ENCODE data around the gene CDK2AP2. TPM values are rescaled to one million over a fixed set of nuclear protein-coding genes. Genes with fewer than 3 reads are reported as not detected.

Gene CDK2AP2
- total and polyA plus RNA-seq, 9 of the 15 experiments (the other 6 are each of a cell fraction or from before 2014, with no cell fraction given): 4.4 to 47.4 (median 21.7) TPM

- Histone ChIP-seq H3K79me2 (ENCODE audit: control insufficient read depth, insufficient read depth, low read length) (no peaks in the 10 kb centered on the region), H2AFZ (ENCODE audit: low read depth, low read length) (no peak overlapping the region), H3K27ac (ENCODE audit: extremely low read depth, low read depth, low read length) (no peak overlapping the region), H3K9ac (ENCODE audit: insufficient read depth in 1 of 2, low read depth in 2 of 2, low read length in 2 of 2) (no peak overlapping the region), H4K20me1 (replicated peaks; ENCODE audit: control insufficient read depth, insufficient read depth, low read length) (0 out of 2 replicates have a peak, but pooled peaks cover 4% of the 10 kb centered on the region), H3K4me2 (ENCODE audit: insufficient read depth, low read length) (no peak overlapping the region), H3K4me1 (replicated peaks in 1 of 2; ENCODE audit: control insufficient read depth in 2 of 2, insufficient read depth in 2 of 2, low read length in 2 of 2) (peaks cover under 1 to 5% of the 10 kb centered on the region in 2 experiments; a peak in 4 of 5 replicates), H3K27me3 (ENCODE audit: control insufficient read depth in 2 of 2, insufficient read depth in 2 of 2, low read length in 2 of 2) (peaks cover 7 to 16% of the 10 kb centered on the region in 2 experiments; a peak in 3 of 5 replicates), H3K9me3 (replicated peaks; ENCODE audit: control insufficient read depth, insufficient read depth, low read depth, low read length) (no peaks in the 10 kb centered on the region), H3K4me3 (no peak overlapping the region), H3K36me3 (ENCODE audit: control insufficient read depth, insufficient read depth, low read length) (no peaks in the 10 kb centered on the region), H3K9me1 (ENCODE audit: control insufficient read depth, insufficient read depth, low read length) (no peaks in the 10 kb centered on the region)
- ChIA-PET POLR2A (interaction anchor here (0.6 to 1.2 kb wide), 2 partner anchors 23 to 245 kb away, joined by 3 read pairs; no protein-coding TSS in a partner anchor), CTCF (ENCODE audit: low intra/inter-chr PET ratio) (no interaction called here)
- no peak for FAIRE-seq
- intact Hi-C loops (cut with micrococcal nuclease) (no loop called here), in situ Hi-C loops (cut with MboI) (no loop called here)
- WGBS (ENCODE audit: insufficient coverage, low coverage, missing lambda C conversion rate): 5% methylated on average over 7 of the region's 7 CpGs
- ATAC-seq: no peak
- DNase-seq (ENCODE audit: extremely low read depth in 1 of 4, low spot score in 3 of 4): no peak
- BruUV-seq (replicated peaks): no TSS peak
- TF ChIP-seq NONO (IDR thresholded peaks at IDR 0.05; ENCODE audit: low read depth in 2 of 2, low read length in 1 of 2) (no peak), SUPT5H (IDR thresholded peaks at IDR 0.05) (no peak), PHB2 (IDR thresholded peaks at IDR 0.05; ENCODE audit: low read depth) (no peak), GATA2 (CRISPR knock-in tag; IDR thresholded peaks at IDR 0.05) (no peak), SMARCA4 (IDR thresholded peaks at IDR 0.05) (no peak), FUS (optimal IDR thresholded peaks at IDR 0.05; ENCODE audit: low read depth, low read length) (no peak), U2AF2 (optimal IDR thresholded peaks at IDR 0.05; ENCODE audit: low read depth, low read length) (no peak), ZNF311 (CRISPR knock-in tag; IDR thresholded peaks at IDR 0.05) (no peak), NCOA6 (IDR thresholded peaks at IDR 0.05) (no peak), PATZ1 (CRISPR knock-in tag; IDR thresholded peaks at IDR 0.05; ENCODE audit: borderline replicate concordance) (no peak), ZBTB49 (CRISPR knock-in tag; IDR thresholded peaks at IDR 0.05; ENCODE audit: borderline replicate concordance) (no peak), NR2F6 (CRISPR knock-in tag; IDR thresholded peaks at IDR 0.05) (no peak), MEF2D (tag; conservative IDR thresholded peaks at IDR 0.05; ENCODE audit: low read depth) (no peak), KHSRP (IDR thresholded peaks at IDR 0.05) (no peak), ZNF518B (CRISPR knock-in tag; IDR thresholded peaks at IDR 0.05) (no peak), JUN (IDR thresholded peaks at IDR 0.05; ENCODE audit: borderline replicate concordance, low read depth, low read length) (no peak), JUN (CRISPR knock-in tag; IDR thresholded peaks at IDR 0.05; ENCODE audit: borderline replicate concordance) (no peak)
These were observed 6.2 kb upstream of the CDK2AP2 start for GRCh38 chr11:67514116-67514515.
